Pancreas (tissue), 10 donors: ENCODE data around the gene ATXN2L. TPM values are rescaled to one million over a fixed set of nuclear protein-coding genes. Genes with fewer than 3 reads are reported as not detected.

Experiments
- ATAC-seq, 4 donors: fragments of 200-7000 bp; cut with Tn5 transposase; one replicate each; pipeline versions ENCODE4 v1.8.0 to v1.9.1; 2020; ENCODE audit warnings: mild to moderate bottlenecking in 4 of 4, moderate library complexity in 4 of 4
- DNase-seq, 6 donors: peaks; one replicate each; pipeline ENCODE4 v3.0.0-alpha.2; 2020
- FAIRE-seq: peaks from 2 replicates; lab custom pipeline; 2012; peaks lifted over from hg19 to GRCh38; lab: Jason Lieb, UNC
- H3K27ac ChIP-seq, 4 donors: fragments of 200-600 bp; sonication (generic); 1 replicate in 3 of 4; 2 replicates in 1 of 4; pipeline versions ENCODE4 v1.5.0 to v1.8.0; 2020
- H3K27me3 ChIP-seq, 4 donors: fragments of 200-600 bp; one replicate each; pipeline ENCODE4 v1.8.0; 2021
- H3K36me3 ChIP-seq, 3 donors: fragments of 200-600 bp; sonication (generic) in 1 of 3; one replicate each; pipeline versions ENCODE4 v1.5.0 to v1.8.0; 2020 to 2021
- H3K4me1 ChIP-seq, 3 donors: fragments of 200-600 bp; one replicate each; pipeline ENCODE4 v1.8.0; 2021
- H3K4me3 ChIP-seq, 4 donors: fragments of 200-600 bp; sonication (generic) in 2 of 4; one replicate each; pipeline versions ENCODE4 v1.5.0 to v1.8.0; 2020 to 2021
- H3K9me3 ChIP-seq, 4 donors: fragments of 200-600 bp; one replicate each; pipeline ENCODE4 v1.8.0; 2021
- CTCF ChIP-seq, 4 donors: fragments of 200-600 bp; sonication (generic) in 3 of 4; IDR thresholded peaks; one replicate each; pipeline versions ENCODE4 v1.5.0 to v1.8.0; 2021; ENCODE audit warnings: antibody characterized with exemption in 4 of 4
- WGBS, 2 donors: extraction: QIAGEN DNeasy Blood & Tissue Kit; methylation state at CpG; one replicate each; pipeline ENCODE4 v1.1.7; 2013; 5-methylcytosine and 5-hydroxymethylcytosine counted together
- intact Hi-C, 3 donors: fragments of 100-400 bp; cut with DNase I; formaldehyde crosslinking; loops; one replicate each; pipeline versions ENCODE4 v1.11.1 to v1.14.2; 2022
- polyA plus RNA-seq, 2 donors: library from polyadenylated mRNA; stranded (reverse); fragments of 200-250 nt; gene quantifications; one replicate each; pipeline ENCODE4 v1.2.3, GENCODE V29; 2013
- total RNA-seq, 6 donors: library from RNA; stranded (reverse); fragmentation: NEBNext Ultra II Directional in 4 of 6; extraction: Animal tissue kit (Norgen Biotek cat#: 25700) in 4 of 6; gene quantifications; one replicate each; pipeline versions ENCODE4 v1.2.1 to v1.2.4, GENCODE V29; 2021 to 2023
- donor health status: healthy with polysubstance abuse.
- donor health status: DM: no; HTN: no; CAD: no; lungs with moderate emphysema.
- donor health status: DM: no; HTN: no; CAD: no.
- donor health status: control.
- donor health status: control.
- donor health status: Bipolar disorder and iron deficiency.
- donor health status: DM: yes; HTN: yes; CAD: no.
- donor health status: DM: no; HTN: no; CAD: no.
- donor health status: DM: no; HTN: no; CAD: no.
- donor health status: DM: yes; HTN: yes; CAD: no.

ATXN2L gene
- total and polyA plus RNA-seq, 8 donors: 40.3 to 116 (median 60.0) TPM

GRCh38 chr16:28846933-28847273, 24.1 kb downstream of the ATXN2L start:
- whole genome bisulfite sequencing, 2 donors: 12 to 16% methylated on average over 5 of the region's 5 CpGs
- Histone ChIP-seq H3K4me3 (peak overlapping the region; percentile 72 to 99 (median 91)), H3K36me3 (peaks cover 0 to 25% (median 11%) of the 10 kb centered on the region in 3 donors), H3K4me1 (peaks cover 6 to 17% (median 15%) of the 10 kb centered on the region in 3 donors), H3K27ac (peak overlapping the region; percentile 28 to 85 (median 78)), H3K27me3 (no peaks in the 10 kb centered on the region), H3K9me3 (no peaks in the 10 kb centered on the region)
- DNase-seq: peak in 1 of 6 donors; percentile 50
- TF ChIP-seq CTCF (IDR thresholded peaks at IDR 0.05): no peak
- peak; percentile 1 to 25 (median 14) for ATAC-seq
- no peak for FAIRE-seq
- intact Hi-C loops: no loop called here

GRCh38 chr16:28858421-28858820, 35.6 kb downstream of the ATXN2L start:
- no peak for FAIRE-seq
- ATAC-seq: no peak
- no peaks in the 10 kb centered on the region for H3K9me3 ChIP-seq
- no peak overlapping the region for H3K4me3 ChIP-seq
- peaks cover 0 to 5% (median 4%) of the 10 kb centered on the region in 3 donors for H3K4me1 ChIP-seq
- no peaks in the 10 kb centered on the region for H3K36me3 ChIP-seq
- WGBS, 2 donors: 93 to 95% methylated on average over 8 of the region's 8 CpGs
- intact Hi-C loops: no loop called here
- no peak for TF ChIP-seq CTCF (IDR thresholded peaks at IDR 0.05)
- no peaks in the 10 kb centered on the region for H3K27me3 ChIP-seq
- DNase-seq: no peak
- H3K27ac ChIP-seq: no peak overlapping the region

- intact Hi-C loops: no loop called here
Measured at GRCh38 chr16:28859326-28859725, 36.5 kb downstream of the ATXN2L start.

GRCh38 chr16:28863929-28864793, 41.4 kb downstream of the ATXN2L start:
- Histone ChIP-seq H3K4me1 (peaks cover 0 to 10% (median 5%) of the 10 kb centered on the region in 3 donors), H3K36me3 (peaks cover 0 to 13% (median 11%) of the 10 kb centered on the region in 3 donors), H3K27me3 (no peaks in the 10 kb centered on the region), H3K4me3 (peak overlapping the region; percentile 49 to 68 (median 62)), H3K9me3 (no peaks in the 10 kb centered on the region), H3K27ac (peak overlapping the region; percentile 51 to 90 (median 72))
- intact Hi-C loops: loop anchor here in 1 of 3 donors (10.0 kb wide), 1 partner anchor 51 kb away; no protein-coding TSS in a partner anchor
- WGBS, 2 donors: 0 to 2% methylated on average over 36 to 42 of the region's 42 CpGs
- FAIRE-seq (no peak), ATAC-seq (peak; percentile 3 to 10 (median 5)), DNase-seq (peak in 1 of 6 donors; percentile 43)
- TF ChIP-seq CTCF (IDR thresholded peaks at IDR 0.05): no peak

More at GRCh38 chr16:28859326-28859725, 36.5 kb downstream of the ATXN2L start:
- TF ChIP-seq CTCF (IDR thresholded peaks at IDR 0.05): no peak
- no peak for DNase-seq
- no peaks in the 10 kb centered on the region for H3K9me3 ChIP-seq
- H3K4me3 ChIP-seq: no peak overlapping the region
- ATAC-seq: no peak
- 77 to 86% methylated on average over 4 of the region's 4 CpGs for WGBS, 2 donors
- H3K27ac ChIP-seq: no peak overlapping the region
- H3K4me1 ChIP-seq: peaks cover 0 to 5% (median 5%) of the 10 kb centered on the region in 3 donors
- FAIRE-seq: no peak
- no peaks in the 10 kb centered on the region for H3K27me3 ChIP-seq
- no peaks in the 10 kb centered on the region for H3K36me3 ChIP-seq
